Parathyroid adenoma (tissue), 2 donors: ENCODE measurements around the gene DEFB115.

Experiments
- H2AFZ ChIP-seq: fragments of 300-600 bp; sonication (generic); one replicate; pipeline ENCODE4 v1.7.0; 2017; ENCODE audit warnings: antibody characterized with exemption, mild to moderate bottlenecking
- H3K27ac ChIP-seq: fragments of 300-600 bp; sonication (generic); one replicate; pipeline ENCODE4 v1.7.0; 2017
- H3K27me3 ChIP-seq: fragments of 300-600 bp; sonication (generic); one replicate; pipeline ENCODE4 v1.7.0; 2017; ENCODE audit warnings: low read length; ENCODE audit not compliant: control insufficient read depth, insufficient read depth
- H3K36me3 ChIP-seq: fragments of 300-600 bp; sonication (generic); one replicate; pipeline ENCODE4 v1.7.0; 2017; ENCODE audit warnings: low read length; ENCODE audit not compliant: control insufficient read depth, insufficient read depth
- H3K4me1 ChIP-seq: fragments of 300-600 bp; sonication (generic); one replicate; pipeline ENCODE4 v1.7.0; 2017; ENCODE audit warnings: control low read depth
- H3K4me2 ChIP-seq: fragments of 300-600 bp; sonication (generic); one replicate; pipeline ENCODE4 v1.7.0; 2017; ENCODE audit warnings: low read length
- H3K4me3 ChIP-seq: fragments of 300-600 bp; sonication (generic); one replicate; pipeline ENCODE4 v1.7.0; 2017; ENCODE audit warnings: low read depth, low read length
- H3K79me2 ChIP-seq: fragments of 300-600 bp; sonication (generic); one replicate; pipeline ENCODE4 v1.7.0; 2017; ENCODE audit warnings: control low read depth
- H3K9ac ChIP-seq: fragments of 300-600 bp; sonication (generic); one replicate; pipeline ENCODE4 v1.7.0; 2017; ENCODE audit warnings: mild to moderate bottlenecking
- H3K9me3 ChIP-seq: fragments of 300-600 bp; sonication (generic); one replicate; pipeline ENCODE4 v1.7.0; 2017; ENCODE audit warnings: low read length; ENCODE audit not compliant: control insufficient read depth
- TF ChIP-seq, protein P1 (sequence below): fragments of 300-600 bp; sonication (generic); IDR thresholded peaks from one replicate; pipeline ENCODE4 v1.7.0; 2017; ENCODE audit warnings: antibody characterized with exemption, mild to moderate bottlenecking
- donor health status: primary hyperparathyroidism.

The DEFB115 gene, protein sequence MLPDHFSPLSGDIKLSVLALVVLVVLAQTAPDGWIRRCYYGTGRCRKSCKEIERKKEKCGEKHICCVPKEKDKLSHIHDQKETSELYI

DNA sequence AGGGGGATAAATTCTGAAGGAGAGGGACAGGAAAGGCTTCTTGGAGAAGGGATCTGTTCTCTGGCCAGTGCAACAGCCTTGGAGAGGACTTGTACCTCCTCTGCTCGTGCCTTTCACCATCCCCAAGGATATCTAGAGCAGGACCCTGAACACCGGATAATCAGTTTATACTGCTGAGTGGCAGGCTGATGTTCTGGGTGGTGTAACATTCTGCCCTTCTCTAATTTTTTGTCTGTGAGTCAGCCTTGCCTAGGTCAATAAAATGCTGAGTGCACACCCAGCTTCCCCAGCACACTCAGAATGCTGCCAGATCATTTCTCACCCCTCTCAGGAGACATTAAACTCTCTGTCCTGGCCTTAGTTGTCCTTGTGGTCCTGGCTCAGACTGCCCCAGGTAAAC lies at the start of gene DEFB115:
DEFB115 (plus strand) TSS at position 301 of the 400 bp plus-strand sequence; CDS start at position 301, 0 bp downstream.
- Histone ChIP-seq H3K9me3 (no peaks in the 10 kb centered on the region), H3K27me3 (no peaks in the 10 kb centered on the region), H2AFZ (no peak within 1 kb of the TSS), H3K9ac (no peak within 1 kb of the TSS), H3K79me2 (no peaks in the 10 kb centered on the region), H3K4me1 (no peaks in the 10 kb centered on the region), H3K4me3 (no peak within 1 kb of the TSS), H3K4me2 (no peak within 1 kb of the TSS), H3K36me3 (no peaks in the 10 kb centered on the region), H3K27ac (no peak within 1 kb of the TSS)
- TF ChIP-seq, protein P1, sequence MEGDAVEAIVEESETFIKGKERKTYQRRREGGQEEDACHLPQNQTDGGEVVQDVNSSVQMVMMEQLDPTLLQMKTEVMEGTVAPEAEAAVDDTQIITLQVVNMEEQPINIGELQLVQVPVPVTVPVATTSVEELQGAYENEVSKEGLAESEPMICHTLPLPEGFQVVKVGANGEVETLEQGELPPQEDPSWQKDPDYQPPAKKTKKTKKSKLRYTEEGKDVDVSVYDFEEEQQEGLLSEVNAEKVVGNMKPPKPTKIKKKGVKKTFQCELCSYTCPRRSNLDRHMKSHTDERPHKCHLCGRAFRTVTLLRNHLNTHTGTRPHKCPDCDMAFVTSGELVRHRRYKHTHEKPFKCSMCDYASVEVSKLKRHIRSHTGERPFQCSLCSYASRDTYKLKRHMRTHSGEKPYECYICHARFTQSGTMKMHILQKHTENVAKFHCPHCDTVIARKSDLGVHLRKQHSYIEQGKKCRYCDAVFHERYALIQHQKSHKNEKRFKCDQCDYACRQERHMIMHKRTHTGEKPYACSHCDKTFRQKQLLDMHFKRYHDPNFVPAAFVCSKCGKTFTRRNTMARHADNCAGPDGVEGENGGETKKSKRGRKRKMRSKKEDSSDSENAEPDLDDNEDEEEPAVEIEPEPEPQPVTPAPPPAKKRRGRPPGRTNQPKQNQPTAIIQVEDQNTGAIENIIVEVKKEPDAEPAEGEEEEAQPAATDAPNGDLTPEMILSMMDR = no peak

DNA sequence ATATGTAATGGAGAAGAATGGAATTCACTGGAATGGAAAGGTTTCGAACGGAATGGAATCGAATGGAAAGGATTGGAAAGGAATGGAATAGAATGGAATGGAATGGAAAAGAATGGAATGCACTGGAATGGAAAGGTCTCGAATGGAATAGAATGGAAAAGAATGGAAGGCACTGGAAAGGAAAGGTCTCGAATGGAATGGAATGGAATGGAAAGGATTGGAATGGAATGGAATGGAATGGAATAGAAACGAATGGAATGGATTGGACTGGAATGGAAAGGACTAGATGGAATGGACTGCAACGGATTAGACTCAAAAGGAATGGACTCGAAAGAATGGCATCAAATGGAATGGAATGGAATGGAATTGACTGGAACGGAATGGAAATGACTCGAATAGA lies 20.5 kb upstream of the DEFB115 start:
- H3K36me3 ChIP-seq = no peaks in the 10 kb centered on the region
- H3K79me2 ChIP-seq = no peaks in the 10 kb centered on the region
- no peak overlapping the region for H3K4me2 ChIP-seq
- no peak overlapping the region for H3K9ac ChIP-seq
- no peaks in the 10 kb centered on the region for H3K27me3 ChIP-seq
- no peak overlapping the region for H3K27ac ChIP-seq
- H3K4me3 ChIP-seq = no peak overlapping the region
- H3K4me1 ChIP-seq = no peaks in the 10 kb centered on the region
- H3K9me3 ChIP-seq = no peaks in the 10 kb centered on the region
- TF ChIP-seq, protein P1 = no peak
- H2AFZ ChIP-seq = no peak overlapping the region

GRCh38 chr20:31237763-31238162 lies 19.7 kb upstream of the DEFB115 start:
- TF ChIP-seq, protein P1 = no peak
- Histone ChIP-seq H2AFZ (no peak overlapping the region), H3K27ac (no peak overlapping the region), H3K4me3 (no peak overlapping the region), H3K9ac (no peak overlapping the region), H3K4me2 (no peak overlapping the region), H3K36me3 (no peaks in the 10 kb centered on the region), H3K4me1 (no peaks in the 10 kb centered on the region), H3K9me3 (no peaks in the 10 kb centered on the region), H3K79me2 (no peaks in the 10 kb centered on the region), H3K27me3 (no peaks in the 10 kb centered on the region)

DNA sequence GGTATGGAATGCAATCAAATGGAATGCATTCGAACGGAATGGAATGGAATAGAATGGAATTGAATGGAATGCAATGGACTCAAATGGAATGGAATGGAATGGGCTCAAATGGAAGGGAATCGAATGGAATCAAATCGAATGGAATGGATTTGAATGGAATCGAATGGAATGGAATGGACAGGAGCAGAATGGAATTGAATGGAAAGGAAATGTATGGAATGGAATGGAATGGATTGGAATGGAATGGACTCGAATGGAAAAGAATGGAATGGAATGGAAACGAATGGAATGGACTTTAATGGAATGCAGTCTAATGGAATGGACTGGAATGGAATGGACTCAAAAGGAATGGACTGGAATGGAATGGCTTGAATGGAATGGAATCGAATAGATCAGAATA lies 18.3 kb upstream of the DEFB115 start:
- Histone ChIP-seq H3K4me2 (no peak overlapping the region), H3K27ac (no peak overlapping the region), H2AFZ (no peak overlapping the region), H3K4me3 (no peak overlapping the region), H3K79me2 (no peaks in the 10 kb centered on the region), H3K4me1 (no peaks in the 10 kb centered on the region), H3K9me3 (no peaks in the 10 kb centered on the region), H3K36me3 (no peaks in the 10 kb centered on the region), H3K27me3 (no peaks in the 10 kb centered on the region), H3K9ac (no peak overlapping the region)
- TF ChIP-seq, protein P1 = no peak

DNA sequence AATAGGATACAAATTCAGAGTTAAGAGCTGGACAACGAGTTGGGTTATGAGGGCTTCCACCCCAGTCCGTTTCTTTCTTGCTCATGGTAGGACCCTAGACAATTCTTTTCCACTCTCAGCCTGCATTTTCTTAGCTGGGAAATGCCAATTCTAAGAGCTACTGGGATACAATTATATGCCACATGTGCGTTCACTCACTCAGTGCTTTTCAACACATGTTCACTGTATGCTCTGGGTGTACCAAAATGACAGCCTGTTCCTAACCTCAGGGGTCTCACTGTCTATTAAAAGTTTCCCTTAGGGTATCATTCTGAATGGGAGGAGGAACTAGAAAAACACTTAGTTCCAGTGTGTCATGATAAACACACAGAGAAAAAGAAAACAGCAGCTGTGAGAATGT lies 505 bp upstream of the DEFB115 start:
- H3K27me3 ChIP-seq = no peaks in the 10 kb centered on the region
- H2AFZ ChIP-seq = no peak overlapping the region
- no peak overlapping the region for H3K4me2 ChIP-seq
- H3K4me1 ChIP-seq = no peaks in the 10 kb centered on the region
- no peaks in the 10 kb centered on the region for H3K36me3 ChIP-seq
- H3K9ac ChIP-seq = no peak overlapping the region
- no peaks in the 10 kb centered on the region for H3K79me2 ChIP-seq
- no peak overlapping the region for H3K27ac ChIP-seq
- TF ChIP-seq, protein P1 = no peak
- H3K4me3 ChIP-seq = no peak overlapping the region
- no peaks in the 10 kb centered on the region for H3K9me3 ChIP-seq
